Breast epithelium (tissue), 4 donors: ENCODE results near the gene SLAMF1. TPM values are rescaled to one million over a fixed set of nuclear protein-coding genes. Genes with fewer than 3 reads are reported as not detected.

Experiments
- DNase-seq, 2 donors: peaks; one replicate each; pipeline ENCODE4 v3.0.0-alpha.2; 2019; ENCODE audit warnings: low spot score in 2 of 2
- H3K27ac ChIP-seq, 2 donors: fragments of 200-600 bp; sonication (generic) in 1 of 2; one replicate each; pipeline ENCODE4 v1.5.1; 2016 to 2019; ENCODE audit warnings: mild to moderate bottlenecking in 1 of 2
- H3K27me3 ChIP-seq, 2 donors: fragments of 200-600 bp; sonication (generic) in 1 of 2; one replicate each; pipeline versions ENCODE4 v1.5.1 to v1.6.0; 2017 to 2019; ENCODE audit warnings: control low read depth in 1 of 2, mild to moderate bottlenecking in 1 of 2
- H3K36me3 ChIP-seq: fragments of 200-600 bp; one replicate; pipeline ENCODE4 v1.5.1; 2019
- H3K4me1 ChIP-seq, 2 donors: fragments of 200-600 bp; sonication (generic); one replicate each; pipeline ENCODE4 v1.5.1; 2016 to 2019; ENCODE audit warnings: control low read depth in 1 of 2
- H3K4me3 ChIP-seq, 3 donors: fragments of 200-600 bp; sonication (generic); 1 replicate in 2 of 3; 2 replicates in 1 of 3; pipeline ENCODE4 v1.5.1; 2016 to 2019; ENCODE audit warnings: mild to moderate bottlenecking in 3 of 3, moderate library complexity in 2 of 3
- H3K9me3 ChIP-seq, 2 donors: fragments of 200-600 bp; sonication (generic) in 1 of 2; one replicate each; pipeline ENCODE4 v1.5.1; 2016 to 2019; ENCODE audit warnings: control low read depth in 1 of 2
- CTCF ChIP-seq, 3 donors: fragments of 450-650 bp; IDR thresholded peaks; one replicate each; pipeline ENCODE4 v1.5.1; 2016 to 2017; ENCODE audit warnings: antibody characterized with exemption in 3 of 3, mild to moderate bottlenecking in 3 of 3, moderate library complexity in 3 of 3
- POLR2A ChIP-seq: fragments of 450-650 bp; IDR thresholded peaks from one replicate; pipeline ENCODE4 v1.6.1; 2016; ENCODE audit warnings: antibody characterized with exemption, mild to moderate bottlenecking, moderate library complexity
- POLR2AphosphoS5 ChIP-seq, 3 donors: sonication (generic); formaldehyde crosslinking; IDR thresholded peaks; one replicate each; pipeline ENCODE4 v1.6.1; 2017; ENCODE audit warnings: antibody characterized with exemption in 3 of 3
- intact Hi-C: fragments of 100-400 bp; cut with DNase I; formaldehyde crosslinking; loops from one replicate; pipeline ENCODE4 v1.15.1; 2023; ENCODE audit warnings: low total_unique reads
- total RNA-seq, 3 donors: library from RNA; depleted of rRNA; stranded (reverse); fragments of >200 nt; gene quantifications; one replicate each; pipeline ENCODE4 v1.1.0, GENCODE V29; 2016

SLAMF1 gene
- total RNA-seq, 3 donors from 2014 or later = 0.64 to 1.8 (median 0.98) TPM

DNA sequence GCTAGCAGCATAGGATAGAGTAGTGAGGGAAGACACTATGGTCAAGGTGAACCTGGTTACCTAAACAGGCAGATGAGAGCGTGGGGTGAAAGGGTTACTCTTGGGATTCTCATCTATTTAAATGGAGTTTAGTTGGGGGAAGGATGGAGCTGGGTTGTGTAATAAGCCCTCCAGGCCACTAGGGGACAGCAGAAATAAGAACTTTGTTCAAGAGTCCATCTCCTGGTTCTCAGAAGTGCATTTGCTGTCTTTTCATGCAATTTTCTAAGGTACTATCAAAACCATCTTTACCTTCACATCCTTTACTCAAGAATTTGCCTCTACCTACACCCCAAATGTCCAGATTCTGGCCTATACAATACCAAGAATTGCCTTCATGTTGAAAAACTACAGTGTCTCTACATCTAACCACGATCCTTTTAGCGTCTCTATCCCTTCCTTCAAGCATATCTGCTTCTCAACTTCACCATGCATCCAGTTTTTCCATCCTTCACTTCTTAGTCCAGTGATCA is 28.0 kb downstream of the SLAMF1 start:
- Histone ChIP-seq H3K27ac (no peak overlapping the region), H3K9me3 (no peaks in the 10 kb centered on the region), H3K4me1 (no peaks in the 10 kb centered on the region), H3K4me3 (no peak overlapping the region), H3K27me3 (no peaks in the 10 kb centered on the region), H3K36me3 (no peaks in the 10 kb centered on the region)
- DNase-seq = no peak
- intact Hi-C loops = no loop called here
- no peak for TF ChIP-seq POLR2A
- no peak for TF ChIP-seq POLR2AphosphoS5 (IDR thresholded peaks at IDR 0.05)
- no peak for TF ChIP-seq CTCF (IDR thresholded peaks at IDR 0.05)

GRCh38 chr1:160618327-160618726 is 28.5 kb downstream of the SLAMF1 start:
- intact Hi-C loops = no loop called here
- Histone ChIP-seq H3K27ac (no peak overlapping the region), H3K36me3 (no peaks in the 10 kb centered on the region), H3K27me3 (no peaks in the 10 kb centered on the region), H3K4me1 (no peaks in the 10 kb centered on the region), H3K4me3 (no peak overlapping the region), H3K9me3 (no peaks in the 10 kb centered on the region)
- TF ChIP-seq POLR2AphosphoS5 (IDR thresholded peaks at IDR 0.05) = no peak
- TF ChIP-seq POLR2A = no peak
- TF ChIP-seq CTCF (IDR thresholded peaks at IDR 0.05) = no peak
- DNase-seq = no peak

DNA sequence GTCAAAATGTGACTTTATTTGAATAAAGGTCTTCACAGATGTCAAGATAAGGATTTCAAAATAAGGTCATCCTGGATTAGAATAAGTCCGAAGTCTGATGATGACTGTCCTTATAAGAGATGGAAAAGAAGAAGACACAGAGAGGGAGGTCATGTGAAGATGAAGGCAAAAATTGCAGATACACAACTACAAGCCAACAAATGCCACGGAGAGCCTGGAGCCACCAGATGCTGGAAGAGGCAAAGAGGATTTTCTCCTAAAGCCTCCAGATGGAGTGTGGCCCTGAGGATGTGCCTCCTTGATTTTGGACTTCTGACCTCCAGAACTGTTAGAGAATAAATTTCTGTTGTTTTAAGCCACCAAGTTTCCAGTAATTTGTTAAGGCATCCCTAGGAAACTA is 31.2 kb downstream of the SLAMF1 start:
- TF ChIP-seq POLR2AphosphoS5 (IDR thresholded peaks at IDR 0.05) (no peak), CTCF (IDR thresholded peaks at IDR 0.05) (no peak)
- Histone ChIP-seq H3K4me3 (no peak overlapping the region), H3K4me1 (no peaks in the 10 kb centered on the region), H3K9me3 (no peaks in the 10 kb centered on the region), H3K36me3 (no peaks in the 10 kb centered on the region), H3K27me3 (no peaks in the 10 kb centered on the region), H3K27ac (no peak overlapping the region)
- intact Hi-C loops = no loop called here
- DNase-seq = no peak

DNA sequence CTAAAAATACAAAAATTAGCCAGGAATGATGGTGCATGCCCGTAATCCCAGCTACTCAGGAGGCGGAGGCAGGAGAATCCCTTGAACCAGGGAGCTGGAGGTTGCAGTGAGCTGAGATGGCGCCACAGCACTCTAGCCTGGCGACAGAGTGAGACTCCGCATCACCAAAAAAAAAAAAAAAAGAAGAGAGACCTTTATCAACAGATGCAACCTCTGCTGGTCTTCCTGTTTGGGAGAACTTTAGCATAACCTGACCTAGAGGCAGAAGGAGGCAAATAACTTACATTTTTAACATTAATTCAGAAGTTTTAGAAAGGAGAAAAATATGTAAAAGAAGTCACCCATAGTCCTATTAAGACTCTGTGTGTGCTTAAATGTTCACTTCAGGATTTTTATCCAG is 32.4 kb downstream of the SLAMF1 start:
- Histone ChIP-seq H3K9me3 (no peaks in the 10 kb centered on the region), H3K4me3 (no peak overlapping the region), H3K4me1 (no peaks in the 10 kb centered on the region), H3K27me3 (no peaks in the 10 kb centered on the region), H3K36me3 (no peaks in the 10 kb centered on the region), H3K27ac (no peak overlapping the region)
- no peak for DNase-seq
- TF ChIP-seq POLR2AphosphoS5 (IDR thresholded peaks at IDR 0.05) (no peak), CTCF (IDR thresholded peaks at IDR 0.05) (no peak), POLR2A (no peak)
- intact Hi-C loops = no loop called here

GRCh38 chr1:160612613-160613218 is 34.1 kb downstream of the SLAMF1 start:
- no peak for DNase-seq
- TF ChIP-seq POLR2AphosphoS5 (IDR thresholded peaks at IDR 0.05) (no peak), CTCF (IDR thresholded peaks at IDR 0.05) (no peak), POLR2A (no peak)
- Histone ChIP-seq H3K27ac (no peak overlapping the region), H3K4me1 (no peaks in the 10 kb centered on the region), H3K36me3 (no peaks in the 10 kb centered on the region), H3K9me3 (no peaks in the 10 kb centered on the region), H3K4me3 (no peak overlapping the region), H3K27me3 (no peaks in the 10 kb centered on the region)
- intact Hi-C loops = no loop called here
